OCI-LY1 (cell line): ENCODE results near the gene MGAT5B.

Experiments
- EZH2 ChIP-seq: fragments of 200-600 bp; sonication (generic), shearing (Covaris generic); IDR thresholded peaks from 2 replicates; pipeline ENCODE4 v1.8.0; 2017; ENCODE audit warnings: borderline replicate concordance, mixed run types, mild to moderate bottlenecking, antibody characterized with exemption, low read length, moderate library complexity, mixed read lengths
- TF ChIP-seq, protein P1 (sequence below): fragments of 200-600 bp; sonication (generic), shearing (Covaris generic); IDR thresholded peaks from 2 replicates; pipeline ENCODE4 v1.5.1; 2017; ENCODE audit warnings: mild to moderate bottlenecking, antibody characterized with exemption, low read length, moderate library complexity, mixed read lengths

DNA sequence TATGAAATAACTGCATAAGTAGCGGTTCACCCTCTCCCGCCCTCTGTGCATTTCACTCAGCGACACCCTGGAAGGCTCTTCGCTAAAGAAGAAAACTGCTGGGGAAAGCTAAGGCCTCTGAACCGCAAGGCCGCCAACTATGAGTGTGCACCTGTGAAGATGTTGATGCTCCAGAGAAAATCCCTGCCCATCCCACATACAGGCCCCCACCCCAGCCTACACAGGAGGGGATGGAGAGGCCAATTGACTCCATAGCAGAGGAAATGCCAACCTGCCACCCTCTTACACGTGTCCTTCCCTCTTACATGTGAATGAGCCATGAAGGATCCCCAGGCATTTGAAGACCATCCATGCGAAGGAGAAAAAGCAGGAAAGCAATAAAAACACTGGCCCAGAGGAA lies 104.8 kb downstream of the MGAT5B start:
- TF ChIP-seq, protein P1, sequence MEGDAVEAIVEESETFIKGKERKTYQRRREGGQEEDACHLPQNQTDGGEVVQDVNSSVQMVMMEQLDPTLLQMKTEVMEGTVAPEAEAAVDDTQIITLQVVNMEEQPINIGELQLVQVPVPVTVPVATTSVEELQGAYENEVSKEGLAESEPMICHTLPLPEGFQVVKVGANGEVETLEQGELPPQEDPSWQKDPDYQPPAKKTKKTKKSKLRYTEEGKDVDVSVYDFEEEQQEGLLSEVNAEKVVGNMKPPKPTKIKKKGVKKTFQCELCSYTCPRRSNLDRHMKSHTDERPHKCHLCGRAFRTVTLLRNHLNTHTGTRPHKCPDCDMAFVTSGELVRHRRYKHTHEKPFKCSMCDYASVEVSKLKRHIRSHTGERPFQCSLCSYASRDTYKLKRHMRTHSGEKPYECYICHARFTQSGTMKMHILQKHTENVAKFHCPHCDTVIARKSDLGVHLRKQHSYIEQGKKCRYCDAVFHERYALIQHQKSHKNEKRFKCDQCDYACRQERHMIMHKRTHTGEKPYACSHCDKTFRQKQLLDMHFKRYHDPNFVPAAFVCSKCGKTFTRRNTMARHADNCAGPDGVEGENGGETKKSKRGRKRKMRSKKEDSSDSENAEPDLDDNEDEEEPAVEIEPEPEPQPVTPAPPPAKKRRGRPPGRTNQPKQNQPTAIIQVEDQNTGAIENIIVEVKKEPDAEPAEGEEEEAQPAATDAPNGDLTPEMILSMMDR: no peak
- TF ChIP-seq EZH2: no peak
